Calu3 (cell line): ENCODE data around the gene CBX2. TPM values are rescaled to one million over a fixed set of nuclear protein-coding genes. Genes with fewer than 3 reads are reported as not detected.

ENCODE experiments used
- BruUV-seq: library from RNA; stranded (reverse); fragments of 400-500 nt; replicated peaks from 2 replicates; lab custom pipeline; 2021; lab: Mats Ljungman, UMichigan
- CTCF ChIA-PET: fragments of 300-600 bp; sonication (Branson Sonifier 250); formaldehyde crosslinking; loops from one replicate; lab custom pipeline; 2022; ENCODE audit warnings: antibody characterized with exemption; lab: Charles Lee
- DNase-seq: peaks from one replicate; pipeline ENCODE4 v3.0.0; 2022
- H3K27ac Mint-ChIP-seq: one replicate; pipeline ENCODE4 v1.8.0; 2022; ENCODE audit warnings: mixed read lengths; ENCODE audit not compliant: unreplicated experiment
- H3K27me3 Mint-ChIP-seq: one replicate; pipeline ENCODE4 v1.8.0; 2022; ENCODE audit warnings: mixed read lengths; ENCODE audit not compliant: unreplicated experiment
- H3K36me3 Mint-ChIP-seq: one replicate; pipeline ENCODE4 v1.8.0; 2022; ENCODE audit warnings: mild to moderate bottlenecking, moderate library complexity, mixed read lengths; ENCODE audit not compliant: insufficient read depth, unreplicated experiment
- H3K4me1 Mint-ChIP-seq: one replicate; pipeline ENCODE4 v1.8.0; 2022; ENCODE audit warnings: mild to moderate bottlenecking, low read depth, mixed read lengths; ENCODE audit not compliant: unreplicated experiment
- H3K4me3 Mint-ChIP-seq: one replicate; pipeline ENCODE4 v1.8.0; 2022; ENCODE audit warnings: mild to moderate bottlenecking, low read depth, moderate library complexity, mixed read lengths; ENCODE audit not compliant: unreplicated experiment
- H3K9me3 Mint-ChIP-seq: one replicate; pipeline ENCODE4 v1.8.0; 2022; ENCODE audit warnings: low read depth, mixed read lengths; ENCODE audit not compliant: unreplicated experiment
- CTCF ChIP-seq: fragments of 200-600 bp; IDR thresholded peaks from one replicate; pipeline ENCODE4 v1.8.0; 2022; ENCODE audit warnings: antibody characterized with exemption; ENCODE audit not compliant: unreplicated experiment
- intact Hi-C: fragments of 100-400 bp; cut with micrococcal nuclease; formaldehyde crosslinking; loops from one replicate; pipeline ENCODE4 v1.10.0; 2022; ENCODE audit not compliant: unreplicated experiment
- total RNA-seq: library from RNA; stranded (reverse); gene quantifications from 2 replicates; pipeline ENCODE4 v1.2.3, GENCODE V29; 2022

CBX2 gene
- total RNA-seq, 1 experiment from 2014 or later, result 8.3 TPM

GRCh38 chr17:79741751-79742588 lies 36.0 kb upstream of the CBX2 start:
- no TSS peak for BruUV-seq
- H3K27ac Mint-ChIP-seq, result no peak overlapping the region
- peak; percentile 93 for TF ChIP-seq CTCF
- peak; percentile 91 for DNase-seq
- intact Hi-C loops, result loop anchor here (5.0 kb wide), 1 partner anchor 35 kb away; the partner anchor contains the start of gene CBX2
- H3K36me3 Mint-ChIP-seq, result peaks cover 16% of the 10 kb centered on the region
- no peaks in the 10 kb centered on the region for H3K27me3 Mint-ChIP-seq
- H3K4me1 Mint-ChIP-seq, result peaks cover 35% of the 10 kb centered on the region
- no peaks in the 10 kb centered on the region for H3K9me3 Mint-ChIP-seq
- peak overlapping the region; percentile 55 for H3K4me3 Mint-ChIP-seq
- CTCF ChIA-PET, result interaction anchor here (0.7 to 1.4 kb wide), 8 partner anchors 10 to 252 kb away, joined by 3 to 4 read pairs (median 3); partner anchors contain the start of gene CBX8

DNA sequence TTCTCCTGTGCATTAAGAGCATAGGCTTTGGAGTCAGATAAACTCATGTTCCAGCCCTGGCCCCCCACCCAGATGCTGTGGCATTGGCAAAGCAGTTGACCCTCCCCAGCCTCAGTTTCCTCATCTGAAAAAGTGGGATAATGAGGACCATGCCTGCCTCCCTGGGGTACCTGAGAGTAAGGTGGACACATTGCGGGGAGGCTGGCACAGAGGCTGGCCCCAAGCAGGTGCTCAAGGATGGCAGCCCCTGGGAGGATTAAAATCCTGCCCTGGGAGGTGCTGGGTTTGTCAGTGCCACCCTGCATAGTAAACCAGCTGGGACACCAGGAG lies 35.4 kb upstream of the CBX2 start:
- H3K36me3 Mint-ChIP-seq, result peaks cover 16% of the 10 kb centered on the region
- intact Hi-C loops, result loop anchor here (5.0 kb wide), 1 partner anchor 35 kb away; the partner anchor contains the start of gene CBX2
- BruUV-seq, result no TSS peak

DNA sequence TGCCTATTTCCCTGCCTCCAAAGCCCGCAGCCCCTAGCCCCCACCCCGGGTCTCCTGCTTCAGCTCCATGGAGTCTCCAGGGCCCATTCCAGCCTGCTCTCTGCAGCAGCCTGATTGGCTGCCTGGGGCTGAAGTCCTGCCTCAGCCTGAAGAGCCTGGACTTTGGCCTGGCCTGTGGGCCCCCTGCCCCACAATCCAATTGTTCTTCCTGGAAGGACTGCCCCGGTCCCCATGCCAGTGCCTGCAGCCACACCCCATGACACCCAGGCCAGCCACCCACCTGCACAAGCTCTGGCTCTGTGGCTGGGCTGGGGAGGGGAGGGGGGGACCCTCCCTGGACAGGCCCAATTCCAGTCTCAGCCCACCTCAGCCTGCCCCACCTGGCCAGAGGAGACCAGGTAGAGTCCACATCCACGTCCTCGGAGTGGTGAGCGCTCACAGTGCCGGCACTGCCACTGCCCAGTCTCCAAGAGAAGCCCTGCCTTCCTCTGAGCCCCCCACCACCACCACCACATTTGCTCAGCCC lies 34.9 kb upstream of the CBX2 start:
- H3K27me3 Mint-ChIP-seq, result no peaks in the 10 kb centered on the region
- no TSS peak for BruUV-seq
- peaks cover 16% of the 10 kb centered on the region for H3K36me3 Mint-ChIP-seq
- no peak for TF ChIP-seq CTCF
- H3K9me3 Mint-ChIP-seq, result no peaks in the 10 kb centered on the region
- H3K4me1 Mint-ChIP-seq, result peaks cover 35% of the 10 kb centered on the region
- DNase-seq, result peak; percentile 21
- no peak overlapping the region for H3K4me3 Mint-ChIP-seq
- H3K27ac Mint-ChIP-seq, result no peak overlapping the region
- CTCF ChIA-PET, result interaction anchor here (0.6 to 1.1 kb wide), 2 partner anchors 28 to 96 kb away, joined by 4 read pairs; partner anchors contain the start of gene CBX4
- intact Hi-C loops, result loop anchor here (5.0 kb wide), 1 partner anchor 34 kb away; the partner anchor contains the start of gene CBX2

More for the DNA sequence above, 35.4 kb upstream of the CBX2 start:
- no peaks in the 10 kb centered on the region for H3K27me3 Mint-ChIP-seq
- peaks cover 35% of the 10 kb centered on the region for H3K4me1 Mint-ChIP-seq
- H3K9me3 Mint-ChIP-seq, result no peaks in the 10 kb centered on the region
- DNase-seq, result no peak
- no peak for TF ChIP-seq CTCF
- H3K27ac Mint-ChIP-seq, result no peak overlapping the region
- CTCF ChIA-PET, result interaction anchor here (0.7 to 1.2 kb wide), 4 partner anchors 15 to 54 kb away, joined by 3 to 4 read pairs (median 3); partner anchors contain the start of gene CBX8
- H3K4me3 Mint-ChIP-seq, result no peak overlapping the region

DNA sequence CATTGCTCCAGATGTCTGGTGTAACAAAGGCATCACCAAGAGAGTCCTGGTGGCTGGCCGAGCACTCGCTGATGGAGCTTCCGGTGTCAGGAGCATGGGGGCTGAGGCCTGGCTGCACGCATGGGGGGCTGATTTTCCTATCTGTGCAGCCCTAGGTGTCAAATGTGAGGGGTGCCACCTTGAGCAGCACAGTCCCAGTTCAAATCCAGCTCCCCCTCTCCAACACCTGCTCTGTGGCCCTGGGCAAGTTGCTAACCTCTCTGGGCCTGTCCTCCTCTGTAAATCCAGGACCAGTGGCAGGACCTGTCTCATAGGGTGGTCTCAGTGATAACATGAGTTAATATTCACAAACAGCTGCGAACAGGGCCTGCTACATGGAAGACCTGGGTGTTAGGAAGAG lies 34.3 kb upstream of the CBX2 start:
- H3K9me3 Mint-ChIP-seq, result no peaks in the 10 kb centered on the region
- peaks cover 16% of the 10 kb centered on the region for H3K36me3 Mint-ChIP-seq
- H3K4me3 Mint-ChIP-seq, result no peak overlapping the region
- CTCF ChIA-PET, result interaction anchor here (0.6 kb wide), 1 partner anchor 96 kb away, joined by 4 read pairs; the partner anchor contains the start of gene CBX4
- no peak for TF ChIP-seq CTCF
- no TSS peak for BruUV-seq
- H3K4me1 Mint-ChIP-seq, result peaks cover 32% of the 10 kb centered on the region
- no peak overlapping the region for H3K27ac Mint-ChIP-seq
- no peaks in the 10 kb centered on the region for H3K27me3 Mint-ChIP-seq
- intact Hi-C loops, result loop anchor here (5.0 kb wide), 1 partner anchor 34 kb away; the partner anchor contains the start of gene CBX2
- no peak for DNase-seq
